Peyer's patch (tissue), 4 donors: ENCODE data around the gene AMOT. TPM values are rescaled to one million over a fixed set of nuclear protein-coding genes. Genes with fewer than 3 reads are reported as not detected.

Experiments
- DNase-seq, 3 donors: peaks; one replicate each; pipeline ENCODE4 v3.0.0-alpha.2; 2017 to 2019
- H3K27ac ChIP-seq, 4 donors: fragments of 200-600 bp; sonication (generic); one replicate each; pipeline ENCODE4 v1.5.1; 2016 to 2019
- H3K27me3 ChIP-seq, 2 donors: fragments of 200-600 bp; sonication (generic); one replicate each; pipeline ENCODE4 v1.5.1; 2019
- H3K36me3 ChIP-seq, 3 donors: fragments of 200-600 bp; sonication (generic); one replicate each; pipeline ENCODE4 v1.5.1; 2016 to 2019
- H3K4me1 ChIP-seq, 4 donors: fragments of 200-600 bp; sonication (generic); one replicate each; pipeline ENCODE4 v1.5.1; 2016 to 2019
- H3K4me3 ChIP-seq, 4 donors: fragments of 200-600 bp; sonication (generic); 1 replicate in 3 of 4; 2 replicates in 1 of 4; pipeline ENCODE4 v1.5.1; 2016 to 2019; ENCODE audit warnings: mild to moderate bottlenecking in 1 of 4
- H3K9me3 ChIP-seq, 4 donors: fragments of 200-600 bp; sonication (generic); one replicate each; pipeline ENCODE4 v1.5.1; 2016 to 2019; ENCODE audit warnings: mild to moderate bottlenecking in 1 of 4
- POLR2A ChIP-seq, 2 donors: fragments of 450-650 bp; IDR thresholded peaks; one replicate each; pipeline ENCODE4 v1.5.1; 2017; ENCODE audit warnings: antibody characterized with exemption in 2 of 2, mild to moderate bottlenecking in 2 of 2, moderate library complexity in 2 of 2
- total RNA-seq, 4 donors: library from RNA; depleted of rRNA; stranded (reverse); fragments of >200 nt; gene quantifications; one replicate each; pipeline ENCODE4 v1.1.0, GENCODE V29; 2016
- TF ChIP-seq, protein P1 (sequence below), 6 experiments: fragments of 450-650 bp in 4 of 6; fragments of 200-600 bp in 2 of 6; sonication (generic) in 1 of 6; IDR thresholded peaks; one replicate each; pipeline ENCODE4 v1.5.1; 2017 to 2019; ENCODE audit warnings: antibody characterized with exemption in 6 of 6, mild to moderate bottlenecking in 3 of 6, moderate library complexity in 1 of 6

Gene AMOT
- total RNA-seq, 4 donors from 2014 or later, result 8.3 to 43.8 (median 18.0) TPM

DNA sequence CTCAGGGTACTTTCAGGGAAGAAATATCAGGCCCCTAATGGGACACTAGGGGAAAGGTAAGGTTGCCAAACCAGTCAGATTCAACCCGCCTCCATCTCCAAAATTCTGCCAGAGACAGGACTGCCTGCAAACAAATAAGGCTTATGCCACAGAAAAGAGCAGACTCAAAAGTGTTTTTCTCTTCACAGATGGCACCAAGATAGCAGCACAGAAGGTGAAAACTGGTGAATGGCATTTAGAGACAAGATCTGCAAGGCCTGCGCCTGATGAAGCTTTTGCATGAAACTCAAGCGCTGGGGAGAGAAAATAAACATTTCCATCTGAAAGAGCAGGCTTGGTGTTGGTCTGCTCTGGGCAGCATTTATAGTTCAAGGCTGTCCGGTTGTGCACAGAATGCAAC is 27.9 kb downstream of the AMOT start:
- H3K27me3 ChIP-seq, result no peaks in the 10 kb centered on the region
- no peaks in the 10 kb centered on the region for H3K4me1 ChIP-seq
- TF ChIP-seq, protein P1, sequence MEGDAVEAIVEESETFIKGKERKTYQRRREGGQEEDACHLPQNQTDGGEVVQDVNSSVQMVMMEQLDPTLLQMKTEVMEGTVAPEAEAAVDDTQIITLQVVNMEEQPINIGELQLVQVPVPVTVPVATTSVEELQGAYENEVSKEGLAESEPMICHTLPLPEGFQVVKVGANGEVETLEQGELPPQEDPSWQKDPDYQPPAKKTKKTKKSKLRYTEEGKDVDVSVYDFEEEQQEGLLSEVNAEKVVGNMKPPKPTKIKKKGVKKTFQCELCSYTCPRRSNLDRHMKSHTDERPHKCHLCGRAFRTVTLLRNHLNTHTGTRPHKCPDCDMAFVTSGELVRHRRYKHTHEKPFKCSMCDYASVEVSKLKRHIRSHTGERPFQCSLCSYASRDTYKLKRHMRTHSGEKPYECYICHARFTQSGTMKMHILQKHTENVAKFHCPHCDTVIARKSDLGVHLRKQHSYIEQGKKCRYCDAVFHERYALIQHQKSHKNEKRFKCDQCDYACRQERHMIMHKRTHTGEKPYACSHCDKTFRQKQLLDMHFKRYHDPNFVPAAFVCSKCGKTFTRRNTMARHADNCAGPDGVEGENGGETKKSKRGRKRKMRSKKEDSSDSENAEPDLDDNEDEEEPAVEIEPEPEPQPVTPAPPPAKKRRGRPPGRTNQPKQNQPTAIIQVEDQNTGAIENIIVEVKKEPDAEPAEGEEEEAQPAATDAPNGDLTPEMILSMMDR (IDR thresholded peaks at IDR 0.05), result no peak
- no peak for TF ChIP-seq POLR2A (IDR thresholded peaks at IDR 0.05)
- DNase-seq, result no peak
- H3K9me3 ChIP-seq, result no peaks in the 10 kb centered on the region
- H3K27ac ChIP-seq, result no peak overlapping the region
- no peak overlapping the region for H3K4me3 ChIP-seq
- no peaks in the 10 kb centered on the region for H3K36me3 ChIP-seq

DNA sequence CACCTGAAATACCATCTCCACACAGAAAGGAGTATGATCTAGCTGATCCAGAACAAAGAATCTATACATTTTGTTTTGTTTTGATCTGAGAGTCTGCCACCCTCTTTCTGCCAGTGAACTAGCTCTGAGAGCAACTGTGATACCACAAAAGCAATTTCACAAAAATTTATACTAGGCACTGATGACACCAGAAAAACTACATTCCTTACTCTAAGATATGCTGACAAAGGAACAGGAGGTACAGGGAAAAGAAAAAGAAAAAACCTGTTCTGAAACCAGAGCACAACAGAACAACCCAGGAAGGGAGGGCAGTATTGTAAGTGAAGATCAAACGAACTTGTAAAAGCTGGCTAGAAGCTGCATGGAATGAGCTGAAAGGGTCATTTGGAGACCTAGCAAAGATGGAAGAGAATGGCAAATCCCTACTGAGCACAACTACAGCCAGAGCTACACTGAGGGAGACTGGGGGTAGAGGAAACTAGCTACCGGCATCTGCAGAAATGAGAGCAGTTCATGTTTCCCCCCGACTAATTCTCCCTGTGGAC is 31.9 kb downstream of the AMOT start:
- no peak overlapping the region for H3K27ac ChIP-seq
- no peak for DNase-seq
- H3K4me3 ChIP-seq, result no peak overlapping the region
- H3K27me3 ChIP-seq, result no peaks in the 10 kb centered on the region
- H3K36me3 ChIP-seq, result no peaks in the 10 kb centered on the region
- no peaks in the 10 kb centered on the region for H3K9me3 ChIP-seq
- no peak for TF ChIP-seq POLR2A (IDR thresholded peaks at IDR 0.05)
- TF ChIP-seq, protein P1 (IDR thresholded peaks at IDR 0.05), result no peak
- H3K4me1 ChIP-seq, result no peaks in the 10 kb centered on the region

DNA sequence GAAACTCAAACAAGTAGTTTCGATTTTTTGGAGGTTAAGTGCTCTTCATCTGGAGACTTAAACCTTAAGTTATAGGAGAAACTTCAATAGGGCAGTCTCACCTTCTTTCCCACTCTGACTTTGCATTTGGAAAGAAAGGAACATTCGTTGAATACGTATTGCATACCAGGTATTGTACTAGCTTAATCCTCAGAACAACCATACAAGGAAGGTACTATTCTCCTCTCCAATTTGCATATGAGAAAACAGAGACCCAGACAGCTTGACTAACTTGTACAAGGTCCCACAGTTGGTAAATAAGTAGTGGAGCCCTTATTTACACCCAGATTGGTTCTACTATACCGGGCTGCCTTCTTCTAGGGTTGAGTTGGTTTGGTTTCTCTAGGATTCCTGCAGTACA is 32.6 kb downstream of the AMOT start:
- Histone ChIP-seq H3K4me1 (no peaks in the 10 kb centered on the region), H3K27ac (no peak overlapping the region), H3K27me3 (no peaks in the 10 kb centered on the region), H3K36me3 (no peaks in the 10 kb centered on the region), H3K9me3 (no peaks in the 10 kb centered on the region), H3K4me3 (no peak overlapping the region)
- TF ChIP-seq POLR2A (IDR thresholded peaks at IDR 0.05), result no peak
- TF ChIP-seq, protein P1 (IDR thresholded peaks at IDR 0.05), result no peak
- no peak for DNase-seq

DNA sequence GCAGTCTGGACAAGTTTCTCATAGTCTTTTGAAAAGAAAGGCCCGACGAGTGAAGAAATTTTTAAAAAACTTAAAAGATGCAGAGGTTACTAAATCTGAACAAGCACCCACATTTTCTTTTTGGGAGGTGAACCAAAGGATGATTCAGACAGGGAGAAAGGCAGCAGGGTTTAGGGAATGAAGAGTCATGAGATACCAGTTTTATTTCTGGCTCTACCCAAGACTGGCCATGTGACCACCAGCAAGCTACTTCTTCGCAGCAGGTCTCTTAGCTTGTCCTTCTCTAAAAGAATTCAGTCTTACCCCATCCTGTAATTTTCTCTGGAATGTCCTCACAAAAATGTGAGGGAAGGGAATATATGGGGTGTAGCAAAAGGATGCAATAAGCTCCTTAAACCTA is 37.6 kb downstream of the AMOT start:
- no peak overlapping the region for H3K27ac ChIP-seq
- no peak for DNase-seq
- no peak overlapping the region for H3K4me3 ChIP-seq
- H3K36me3 ChIP-seq, result no peaks in the 10 kb centered on the region
- no peak for TF ChIP-seq POLR2A (IDR thresholded peaks at IDR 0.05)
- TF ChIP-seq, protein P1 (IDR thresholded peaks at IDR 0.05), result no peak
- no peaks in the 10 kb centered on the region for H3K9me3 ChIP-seq
- H3K27me3 ChIP-seq, result no peaks in the 10 kb centered on the region
- H3K4me1 ChIP-seq, result no peaks in the 10 kb centered on the region

DNA sequence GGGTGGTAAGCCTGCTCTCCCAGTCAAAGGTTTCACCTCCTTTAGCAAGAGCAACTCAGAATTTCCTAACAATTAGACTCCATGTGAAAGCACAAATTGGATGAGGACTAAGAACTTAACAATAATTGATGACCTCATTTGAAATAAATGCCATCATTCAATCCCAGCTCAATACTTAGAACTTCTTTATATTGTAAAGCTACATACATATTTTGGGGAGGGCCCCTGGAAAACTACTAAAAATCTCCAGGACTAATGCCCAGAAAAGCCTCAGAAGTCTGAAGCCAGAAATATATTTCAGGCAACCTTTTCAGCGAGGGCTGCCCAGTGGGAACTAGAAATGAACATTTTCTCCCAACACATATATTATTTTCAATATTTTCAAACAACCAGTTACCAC is 38.1 kb downstream of the AMOT start:
- no peak for DNase-seq
- H3K27me3 ChIP-seq, result no peaks in the 10 kb centered on the region
- no peaks in the 10 kb centered on the region for H3K4me1 ChIP-seq
- no peaks in the 10 kb centered on the region for H3K36me3 ChIP-seq
- H3K27ac ChIP-seq, result no peak overlapping the region
- H3K9me3 ChIP-seq, result no peaks in the 10 kb centered on the region
- no peak overlapping the region for H3K4me3 ChIP-seq
- no peak for TF ChIP-seq POLR2A (IDR thresholded peaks at IDR 0.05)
- TF ChIP-seq, protein P1 (IDR thresholded peaks at IDR 0.05), result no peak
